IMR-90 (cell line): ENCODE measurements around the gene CPEB2. TPM values are rescaled to one million over a fixed set of nuclear protein-coding genes. Genes with fewer than 3 reads are reported as not detected.

Source experiments
- ATAC-seq: fragments of 200-7000 bp; cut with Tn5 transposase; 2 replicates; pipeline ENCODE4 v1.9.1; 2020; ENCODE audit warnings: low read depth, mild to moderate bottlenecking, moderate library complexity
- BruUV-seq: library from RNA; stranded (reverse); fragments of 400-500 nt; replicated peaks from 2 replicates; lab custom pipeline; 2021; lab: Mats Ljungman, UMichigan
- CTCF ChIA-PET: fragments of 300-600 bp; formaldehyde crosslinking; extraction: SDS; loops from one replicate; lab custom pipeline; 2021; ENCODE audit warnings: antibody characterized with exemption; lab: Yijun Ruan, JAX
- POLR2A ChIA-PET: fragments of 300-600 bp; sonication (Branson Sonifier 250); formaldehyde crosslinking; loops from one replicate; lab custom pipeline; 2022; ENCODE audit warnings: antibody characterized with exemption; ENCODE audit not compliant: unreplicated experiment; lab: Charles Lee
- DNase-seq: peaks from one replicate; pipeline ENCODE4 v3.0.0; 2013
- H2AFZ ChIP-seq: replicated peaks from 2 replicates; pipeline ENCODE3; 2013; ENCODE audit warnings: low read length, mild to moderate bottlenecking; ENCODE audit not compliant: poor library complexity
- H2AK5ac ChIP-seq: 2 replicates; pipeline ENCODE4 v1.6.1; 2013; ENCODE audit warnings: low read depth, low read length, inconsistent platforms
- H2AK9ac ChIP-seq: replicated peaks from 2 replicates; pipeline ENCODE3; 2013; ENCODE audit warnings: mild to moderate bottlenecking, low read depth, low read length, moderate library complexity; ENCODE audit not compliant: poor library complexity
- H2BK120ac ChIP-seq: 2 replicates; pipeline ENCODE4 v1.6.1; 2013; ENCODE audit warnings: low read depth, low read length, inconsistent platforms
- H2BK15ac ChIP-seq: 3 replicates; pipeline ENCODE4 v1.6.1; 2013; ENCODE audit warnings: low read depth, low read length, inconsistent platforms
- H2BK20ac ChIP-seq: 2 replicates; pipeline ENCODE4 v1.6.1; 2013; ENCODE audit warnings: low read depth, mild to moderate bottlenecking, inconsistent platforms, low read length, moderate library complexity
- H2BK5ac ChIP-seq: 2 replicates; pipeline ENCODE4 v1.6.1; 2013; ENCODE audit warnings: mild to moderate bottlenecking, low read depth, low read length, inconsistent platforms; ENCODE audit not compliant: poor library complexity, severe bottlenecking
- H3K14ac ChIP-seq: replicated peaks from 2 replicates; pipeline ENCODE4 v1.6.1; 2013; ENCODE audit warnings: low read depth, low read length, inconsistent platforms
- H3K18ac ChIP-seq: 2 replicates; pipeline ENCODE4 v1.6.1; 2013; ENCODE audit warnings: low read depth, low read length, control low read depth
- H3K23ac ChIP-seq: 2 replicates; pipeline ENCODE4 v1.6.1; 2013; ENCODE audit warnings: low read depth, low read length, inconsistent platforms
- H3K27ac ChIP-seq: 2 replicates; pipeline ENCODE4 v1.5.1; 2013; ENCODE audit warnings: mild to moderate bottlenecking, control low read depth, low read length; ENCODE audit not compliant: insufficient read depth
- H3K27me3 ChIP-seq: 2 replicates; pipeline ENCODE4 v1.6.1; 2013; ENCODE audit warnings: low read length; ENCODE audit not compliant: control insufficient read depth, insufficient read depth
- H3K36me3 ChIP-seq: 2 replicates; pipeline ENCODE4 v1.6.1; 2013; ENCODE audit warnings: low read length, mixed read lengths; ENCODE audit not compliant: control insufficient read depth, insufficient read depth
- H3K4ac ChIP-seq: 2 replicates; pipeline ENCODE4 v1.6.1; 2013; ENCODE audit warnings: low read depth, low read length, inconsistent platforms
- H3K4me1 ChIP-seq: 2 replicates; pipeline ENCODE4 v1.6.1; 2013; ENCODE audit warnings: low read length, mixed read lengths; ENCODE audit not compliant: control insufficient read depth, insufficient read depth
- H3K4me2 ChIP-seq: 2 replicates; pipeline ENCODE4 v1.6.1; 2013; ENCODE audit warnings: low read depth, mild to moderate bottlenecking, control low read depth, low read length, moderate library complexity
- H3K4me3 ChIP-seq: 2 replicates; pipeline ENCODE4 v1.5.1; 2013; ENCODE audit warnings: low read depth, mild to moderate bottlenecking, control low read depth, low read length, moderate library complexity; ENCODE audit not compliant: insufficient read depth
- H3K56ac ChIP-seq: 2 replicates; pipeline ENCODE4 v1.6.1; 2013; ENCODE audit warnings: low read length, inconsistent platforms; ENCODE audit not compliant: insufficient read depth; ENCODE audit errors: extremely low read depth
- H3K79me1 ChIP-seq, 2 experiments: 2 replicates each; pipeline ENCODE4 v1.6.1; 2013; ENCODE audit warnings: low read length in 2 of 2, inconsistent platforms in 1 of 2, low read depth in 1 of 2
- H3K9ac ChIP-seq: 2 replicates; pipeline ENCODE4 v1.6.1; 2013; ENCODE audit warnings: low read depth, low read length, control low read depth
- H3K9me1 ChIP-seq: 2 replicates; pipeline ENCODE4 v1.6.1; 2013; ENCODE audit warnings: low read length, inconsistent platforms; ENCODE audit not compliant: insufficient read depth
- H3K9me3 ChIP-seq: 2 replicates; pipeline ENCODE4 v1.6.1; 2013; ENCODE audit warnings: low read length; ENCODE audit not compliant: control insufficient read depth, insufficient read depth
- H4K20me1 ChIP-seq: 2 replicates; pipeline ENCODE4 v1.6.1; 2013; ENCODE audit warnings: low read length, inconsistent platforms; ENCODE audit not compliant: insufficient read depth
- H4K5ac ChIP-seq: 2 replicates; pipeline ENCODE4 v1.6.1; 2013; ENCODE audit warnings: mild to moderate bottlenecking, low read depth, low read length, control low read depth
- H4K8ac ChIP-seq, 2 experiments: 2 replicates each; pipeline ENCODE4 v1.6.1; 2013; ENCODE audit warnings: low read depth in 2 of 2, low read length in 2 of 2, control low read depth in 1 of 2, inconsistent platforms in 1 of 2
- H4K91ac ChIP-seq: 2 replicates; pipeline ENCODE4 v1.6.1; 2013; ENCODE audit warnings: low read depth, low read length, inconsistent platforms; ENCODE audit not compliant: insufficient read depth
- BHLHE40 ChIP-seq: fragments of 150-350 bp; IDR thresholded peaks from 2 replicates; pipeline ENCODE4 v1.6.1; 2016; ENCODE audit warnings: mild to moderate bottlenecking, low read depth, low read length
- CEBPB ChIP-seq: IDR thresholded peaks from 2 replicates; pipeline ENCODE4 v1.6.1; 2012; ENCODE audit warnings: low read depth, low read length, improper control_type of control experiment
- CHD1 ChIP-seq: IDR thresholded peaks from 2 replicates; pipeline ENCODE4 v1.6.1; 2012; ENCODE audit warnings: low read depth, low read length, improper control_type of control experiment
- FOS ChIP-seq: fragments of 150-350 bp; IDR thresholded peaks from 2 replicates; pipeline ENCODE4 v1.6.1; 2016; ENCODE audit warnings: low read depth, low read length
- MAFK ChIP-seq: IDR thresholded peaks from 2 replicates; pipeline ENCODE4 v1.6.1; 2012; ENCODE audit warnings: low read depth, low read length, improper control_type of control experiment
- MAZ ChIP-seq: IDR thresholded peaks from 2 replicates; pipeline ENCODE4 v1.6.1; 2012; ENCODE audit warnings: low read depth, mild to moderate bottlenecking, low read length, improper control_type of control experiment, moderate library complexity, borderline replicate concordance
- MXI1 ChIP-seq: IDR thresholded peaks from 2 replicates; pipeline ENCODE4 v1.6.1; 2012; ENCODE audit warnings: low read depth, mild to moderate bottlenecking, low read length, moderate library complexity, borderline replicate concordance
- NFE2L2 ChIP-seq: fragments of 150-350 bp; IDR thresholded peaks from 2 replicates; pipeline ENCODE4 v1.6.1; 2016; ENCODE audit warnings: low read depth, mild to moderate bottlenecking, low read length
- POLR2A ChIP-seq: IDR thresholded peaks from 2 replicates; pipeline ENCODE4 v1.6.1; 2012; ENCODE audit warnings: mild to moderate bottlenecking, low read depth, low read length
- RAD21 ChIP-seq: IDR thresholded peaks from 2 replicates; pipeline ENCODE4 v1.6.1; 2012; ENCODE audit warnings: low read length, improper control_type of control experiment
- RCOR1 ChIP-seq: IDR thresholded peaks from 2 replicates; pipeline ENCODE4 v1.6.1; 2012; ENCODE audit warnings: mild to moderate bottlenecking, low read length, improper control_type of control experiment; ENCODE audit not compliant: insufficient replicate concordance
- RFX5 ChIP-seq: IDR thresholded peaks from 2 replicates; pipeline ENCODE4 v1.8.0; 2012; ENCODE audit warnings: low read depth, mild to moderate bottlenecking, low read length, moderate library complexity
- SMC3 ChIP-seq: fragments of 150-350 bp; IDR thresholded peaks from 2 replicates; pipeline ENCODE4 v1.6.1; 2016; ENCODE audit warnings: low read depth, mild to moderate bottlenecking, antibody characterized with exemption, low read length, moderate library complexity
- WGBS, 2 experiments: methylation state at CpG; one replicate each; pipeline versions ENCODE4 v1.1.5 to v1.1.7; 2013; ENCODE audit warnings: missing lambda C conversion rate in 2 of 2; ENCODE audit not compliant: insufficient read length in 1 of 2; ENCODE audit errors: extremely low coverage in 2 of 2; 5-methylcytosine and 5-hydroxymethylcytosine counted together
- dilution Hi-C: fragments of 300-500 bp; cut with HindIII; formaldehyde crosslinking; loops from one replicate; pipeline ENCODE4 v1.14.3; 2018; ENCODE audit warnings: low sequenced_read_pairs; ENCODE audit not compliant: unreplicated experiment
- in situ Hi-C: fragments of 300-500 bp; cut with MboI; formaldehyde crosslinking; loops from 3 replicates; pipeline ENCODE4 v1.14.3; 2019; ENCODE audit warnings: low sequenced_read_pairs, inconsistent platforms, mixed read lengths
- intact Hi-C: fragments of 100-400 bp; cut with micrococcal nuclease; formaldehyde crosslinking; loops from 2 replicates; pipeline ENCODE4 v1.10.0; 2022
- polyA plus RNA-seq, 3 experiments: library from polyadenylated mRNA; depleted of rRNA; stranded (reverse); fragments of >200 nt; gene quantifications; 2 replicates each; pipeline ENCODE4 v1.2.3, GENCODE V29; 2012; ENCODE audit warnings: low replicate concordance in 1 of 3
- total RNA-seq: library from RNA; depleted of rRNA; stranded (reverse); fragments of >200 nt; gene quantifications from 2 replicates; pipeline ENCODE4 v1.2.3, GENCODE V29; 2012
- TF ChIP-seq, protein P1 (sequence below): fragments of 150-350 bp; IDR thresholded peaks from 2 replicates; pipeline ENCODE4 v1.6.1; 2016; ENCODE audit warnings: low read depth, mild to moderate bottlenecking, low read length, moderate library complexity, borderline replicate concordance
- TF ChIP-seq, protein P2 (sequence below): conservative IDR thresholded peaks from 2 replicates; pipeline ENCODE4 v1.5.1; 2012; ENCODE audit warnings: mild to moderate bottlenecking, low read depth, low read length, improper control_type of control experiment
- TF ChIP-seq, protein P3 (sequence below): fragments of 150-350 bp; IDR thresholded peaks from 2 replicates; pipeline ENCODE4 v1.6.1; 2017; ENCODE audit warnings: mild to moderate bottlenecking, antibody characterized with exemption, low read length, low read depth

Gene CPEB2
- total and polyA plus RNA-seq, 2 of the 4 experiments (the other 2 are of a cell fraction), result 10.6 to 12.0 TPM

GRCh38 chr4:15089979-15090378 lies 87.7 kb downstream of the CPEB2 start:
- no peak overlapping the region for H2AK9ac ChIP-seq
- TF ChIP-seq, protein P1, sequence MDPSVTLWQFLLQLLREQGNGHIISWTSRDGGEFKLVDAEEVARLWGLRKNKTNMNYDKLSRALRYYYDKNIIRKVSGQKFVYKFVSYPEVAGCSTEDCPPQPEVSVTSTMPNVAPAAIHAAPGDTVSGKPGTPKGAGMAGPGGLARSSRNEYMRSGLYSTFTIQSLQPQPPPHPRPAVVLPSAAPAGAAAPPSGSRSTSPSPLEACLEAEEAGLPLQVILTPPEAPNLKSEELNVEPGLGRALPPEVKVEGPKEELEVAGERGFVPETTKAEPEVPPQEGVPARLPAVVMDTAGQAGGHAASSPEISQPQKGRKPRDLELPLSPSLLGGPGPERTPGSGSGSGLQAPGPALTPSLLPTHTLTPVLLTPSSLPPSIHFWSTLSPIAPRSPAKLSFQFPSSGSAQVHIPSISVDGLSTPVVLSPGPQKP, result no peak
- TF ChIP-seq NFE2L2 (no peak), RCOR1 (no peak), RAD21 (no peak), CHD1 (no peak), MXI1 (no peak), BHLHE40 (no peak), POLR2A (no peak), MAZ (no peak), SMC3 (no peak), RFX5 (no peak), MAFK (no peak), CEBPB (no peak), FOS (no peak)
- TF ChIP-seq, protein P2, sequence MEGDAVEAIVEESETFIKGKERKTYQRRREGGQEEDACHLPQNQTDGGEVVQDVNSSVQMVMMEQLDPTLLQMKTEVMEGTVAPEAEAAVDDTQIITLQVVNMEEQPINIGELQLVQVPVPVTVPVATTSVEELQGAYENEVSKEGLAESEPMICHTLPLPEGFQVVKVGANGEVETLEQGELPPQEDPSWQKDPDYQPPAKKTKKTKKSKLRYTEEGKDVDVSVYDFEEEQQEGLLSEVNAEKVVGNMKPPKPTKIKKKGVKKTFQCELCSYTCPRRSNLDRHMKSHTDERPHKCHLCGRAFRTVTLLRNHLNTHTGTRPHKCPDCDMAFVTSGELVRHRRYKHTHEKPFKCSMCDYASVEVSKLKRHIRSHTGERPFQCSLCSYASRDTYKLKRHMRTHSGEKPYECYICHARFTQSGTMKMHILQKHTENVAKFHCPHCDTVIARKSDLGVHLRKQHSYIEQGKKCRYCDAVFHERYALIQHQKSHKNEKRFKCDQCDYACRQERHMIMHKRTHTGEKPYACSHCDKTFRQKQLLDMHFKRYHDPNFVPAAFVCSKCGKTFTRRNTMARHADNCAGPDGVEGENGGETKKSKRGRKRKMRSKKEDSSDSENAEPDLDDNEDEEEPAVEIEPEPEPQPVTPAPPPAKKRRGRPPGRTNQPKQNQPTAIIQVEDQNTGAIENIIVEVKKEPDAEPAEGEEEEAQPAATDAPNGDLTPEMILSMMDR, result no peak
- TF ChIP-seq, protein P3, sequence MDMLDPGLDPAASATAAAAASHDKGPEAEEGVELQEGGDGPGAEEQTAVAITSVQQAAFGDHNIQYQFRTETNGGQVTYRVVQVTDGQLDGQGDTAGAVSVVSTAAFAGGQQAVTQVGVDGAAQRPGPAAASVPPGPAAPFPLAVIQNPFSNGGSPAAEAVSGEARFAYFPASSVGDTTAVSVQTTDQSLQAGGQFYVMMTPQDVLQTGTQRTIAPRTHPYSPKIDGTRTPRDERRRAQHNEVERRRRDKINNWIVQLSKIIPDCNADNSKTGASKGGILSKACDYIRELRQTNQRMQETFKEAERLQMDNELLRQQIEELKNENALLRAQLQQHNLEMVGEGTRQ, result no peak
- no TSS peak for BruUV-seq
- intact Hi-C loops, result no loop called here
- no peaks in the 10 kb centered on the region for H4K20me1 ChIP-seq
- H3K4ac ChIP-seq, result no peak overlapping the region
- POLR2A ChIA-PET, result no interaction called here
- no peak overlapping the region for H3K56ac ChIP-seq
- H2BK20ac ChIP-seq, result no peak overlapping the region
- H4K5ac ChIP-seq, result no peak overlapping the region
- H4K91ac ChIP-seq, result no peak overlapping the region
- CTCF ChIA-PET, result no interaction called here
- H3K14ac ChIP-seq, result no peak overlapping the region
- no peak overlapping the region for H3K23ac ChIP-seq
- ATAC-seq (no peak), DNase-seq (no peak)
- in situ Hi-C loops, result no loop called here
- H2AK5ac ChIP-seq, result no peak overlapping the region
- H3K9me1 ChIP-seq, result no peaks in the 10 kb centered on the region
- no peak overlapping the region for H2AFZ ChIP-seq
- H3K4me2 ChIP-seq, result no peak overlapping the region
- no peak overlapping the region for H3K4me3 ChIP-seq
- H3K36me3 ChIP-seq, result no peaks in the 10 kb centered on the region
- no peak overlapping the region for H3K9ac ChIP-seq
- H2BK15ac ChIP-seq, result no peak overlapping the region
- H3K9me3 ChIP-seq, result peaks cover 2% of the 10 kb centered on the region; the same call in 1 of the 2 replicates
- H3K18ac ChIP-seq, result no peak overlapping the region
- H3K27ac ChIP-seq, result no peak overlapping the region
- no peaks in the 10 kb centered on the region for H3K4me1 ChIP-seq
- H2BK120ac ChIP-seq, result no peak overlapping the region
- no peak overlapping the region for H2BK5ac ChIP-seq
- H3K27me3 ChIP-seq, result no peaks in the 10 kb centered on the region
- H4K8ac ChIP-seq, result no peak overlapping the region
- dilution Hi-C loops, result no loop called here
- no peaks in the 10 kb centered on the region for H3K79me1 ChIP-seq
- no CpG with 5 or more reads among the region's 3 CpGs for WGBS, 2 experiments
